Activated CD4-positive, alpha-beta T cell treated with anti-CD3 and anti-CD28 coated beads, Interleukin-2, amount 10 ng/mL, durations not matched to agents 24 days and 14 days (primary cell): ENCODE data around the gene STRN. TPM values are rescaled to one million over a fixed set of nuclear protein-coding genes. Genes with fewer than 3 reads are reported as not detected.

Experiments
- DNase-seq: peaks from one replicate; pipeline ENCODE4 v3.0.0; 2022
- H3K27ac Mint-ChIP-seq: one replicate; pipeline ENCODE4 v1.8.0; 2022; ENCODE audit warnings: mild to moderate bottlenecking, mixed read lengths
- H3K27me3 Mint-ChIP-seq: one replicate; pipeline ENCODE4 v1.8.0; 2022; ENCODE audit warnings: mixed read lengths
- H3K36me3 Mint-ChIP-seq: one replicate; pipeline ENCODE4 v1.8.0; 2022; ENCODE audit warnings: low read depth, mild to moderate bottlenecking, mixed read lengths
- H3K4me1 Mint-ChIP-seq: one replicate; pipeline ENCODE4 v1.8.0; 2021; ENCODE audit warnings: mixed read lengths
- H3K4me3 Mint-ChIP-seq: one replicate; pipeline ENCODE4 v1.8.0; 2022; ENCODE audit warnings: mild to moderate bottlenecking, moderate library complexity, mixed read lengths
- H3K9me3 Mint-ChIP-seq: one replicate; pipeline ENCODE4 v1.8.0; 2021; ENCODE audit warnings: mixed read lengths
- intact Hi-C: fragments of 100-400 bp; cut with micrococcal nuclease; formaldehyde crosslinking; loops from one replicate; pipeline ENCODE4 v1.15.1; 2023
- total RNA-seq: library from RNA; stranded (reverse); gene quantifications from 2 replicates; pipeline ENCODE4 v1.2.3, GENCODE V29; 2022

Gene STRN
- total RNA-seq, 1 donor from 2014 or later: 27.0 TPM

DNA sequence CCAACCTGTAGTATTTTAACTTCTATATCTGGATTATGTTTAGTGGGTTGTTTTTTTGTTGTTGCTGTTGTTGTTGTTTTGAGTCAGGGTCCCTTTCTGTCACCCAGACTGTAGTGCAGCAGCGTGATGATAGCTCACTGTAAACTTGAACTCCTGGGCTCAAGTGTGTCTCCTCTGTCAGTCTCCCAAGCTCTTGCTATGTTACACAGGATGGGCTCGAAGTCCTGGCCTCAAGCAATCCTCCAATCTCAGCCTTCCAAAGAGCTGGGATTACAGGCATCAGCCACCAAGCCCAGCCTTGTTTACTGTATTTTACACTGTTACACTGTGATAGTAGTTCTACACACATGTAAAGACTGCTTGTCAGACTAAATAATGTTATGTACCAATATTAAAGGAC, 9.7 kb upstream of the STRN start:
- Mint-ChIP-seq H3K4me1 (no peaks in the 10 kb centered on the region), H3K36me3 (peaks cover 15% of the 10 kb centered on the region), H3K4me3 (no peak overlapping the region), H3K27ac (no peak overlapping the region), H3K9me3 (no peaks in the 10 kb centered on the region), H3K27me3 (peaks cover 2% of the 10 kb centered on the region)
- intact Hi-C loops: no loop called here
- DNase-seq: no peak

- Mint-ChIP-seq H3K36me3 (peaks cover 13% of the 10 kb centered on the region), H3K4me1 (no peaks in the 10 kb centered on the region), H3K27me3 (peaks cover 2% of the 10 kb centered on the region), H3K4me3 (no peak overlapping the region), H3K27ac (no peak overlapping the region), H3K9me3 (no peaks in the 10 kb centered on the region)
- DNase-seq: no peak
- intact Hi-C loops: no loop called here
These were observed 9.0 kb upstream of the STRN start for GRCh38 chr2:36975306-36975705.

DNA sequence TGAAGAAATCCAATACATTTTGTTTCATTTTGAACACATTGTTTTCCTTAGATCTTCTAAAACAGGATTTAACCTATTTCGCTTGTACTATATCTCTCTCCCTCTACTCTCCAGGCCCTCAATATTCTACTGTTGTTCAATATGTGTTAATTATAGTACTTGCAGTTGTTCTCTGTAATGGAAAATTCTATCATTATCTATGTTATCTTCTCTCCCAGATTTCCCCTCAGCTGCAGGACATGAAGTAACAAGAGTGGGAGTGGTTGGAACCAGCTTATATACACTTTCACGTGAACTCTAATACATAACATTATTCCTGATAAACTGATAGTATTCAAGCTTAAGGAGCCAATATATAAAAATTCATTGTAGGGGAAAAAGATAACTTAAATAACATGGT, 7.0 kb upstream of the STRN start:
- peaks cover 5% of the 10 kb centered on the region for H3K4me1 Mint-ChIP-seq
- DNase-seq: no peak
- no peak overlapping the region for H3K27ac Mint-ChIP-seq
- H3K9me3 Mint-ChIP-seq: no peaks in the 10 kb centered on the region
- peaks cover 2% of the 10 kb centered on the region for H3K27me3 Mint-ChIP-seq
- H3K36me3 Mint-ChIP-seq: peaks cover 2% of the 10 kb centered on the region
- intact Hi-C loops: no loop called here
- no peak overlapping the region for H3K4me3 Mint-ChIP-seq

DNA sequence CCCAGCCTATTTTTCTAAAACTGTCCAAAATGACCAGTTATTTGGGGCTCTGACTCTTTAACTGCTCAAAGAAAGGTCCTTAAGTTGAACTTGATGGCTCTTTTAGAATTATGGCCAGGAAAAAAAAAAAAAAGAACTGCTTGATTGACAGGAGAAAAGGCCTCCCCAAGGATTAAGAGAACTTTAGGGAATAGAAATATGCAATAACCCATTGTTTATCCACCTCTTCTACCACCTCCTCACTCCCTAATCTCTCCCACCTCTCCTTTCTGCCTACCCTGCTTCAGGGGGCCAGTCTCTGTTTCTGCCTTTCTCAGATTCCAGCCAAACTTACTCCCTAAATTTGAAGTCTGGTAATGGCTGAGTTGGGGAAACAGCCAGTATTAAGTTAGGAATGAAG, 5.7 kb upstream of the STRN start:
- intact Hi-C loops: no loop called here
- Mint-ChIP-seq H3K27ac (no peak overlapping the region), H3K9me3 (no peaks in the 10 kb centered on the region), H3K4me1 (peaks cover 17% of the 10 kb centered on the region), H3K27me3 (peaks cover 2% of the 10 kb centered on the region), H3K4me3 (no peak overlapping the region), H3K36me3 (no peaks in the 10 kb centered on the region)
- DNase-seq: no peak

DNA sequence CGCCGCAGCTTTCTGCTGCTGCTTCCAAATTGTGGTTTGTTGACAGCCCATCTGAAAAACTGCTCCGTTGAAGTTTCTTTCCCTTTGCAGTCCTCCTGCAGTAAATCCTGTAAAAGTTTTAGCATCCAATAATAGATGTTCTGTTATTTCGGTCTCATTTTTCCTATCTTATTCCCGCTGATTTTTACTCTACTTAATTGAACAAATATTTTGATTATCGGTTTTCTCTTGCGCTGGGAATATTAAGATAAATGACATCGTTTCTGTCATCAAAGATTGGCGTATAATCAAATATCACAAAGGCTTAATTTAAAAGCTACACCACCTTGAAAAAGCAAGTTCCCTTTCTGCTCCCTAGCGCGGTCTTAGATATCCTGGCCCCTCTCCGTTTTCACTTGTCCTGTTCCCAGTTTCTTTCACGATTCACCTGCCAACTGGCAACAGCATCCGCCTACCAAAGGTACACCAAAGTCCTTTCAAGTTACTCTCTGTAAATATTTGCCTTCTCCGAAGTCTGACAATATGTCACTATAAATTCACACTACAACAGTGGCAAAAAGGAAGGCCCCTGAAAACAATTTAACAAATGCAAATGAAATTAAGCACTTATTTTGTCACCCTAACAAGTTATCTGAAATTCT, 1.0 kb upstream of the STRN start:
- Mint-ChIP-seq H3K36me3 (peaks cover 2% of the 10 kb centered on the region), H3K4me1 (peaks cover 42% of the 10 kb centered on the region), H3K4me3 (peak overlapping the region; percentile 95), H3K9me3 (no peaks in the 10 kb centered on the region), H3K27me3 (peaks cover 4% of the 10 kb centered on the region), H3K27ac (peak overlapping the region; percentile 92)
- intact Hi-C loops: loop anchor here (1.0 to 5.0 kb wide), 5 partner anchors 45 to 265 kb away; partner anchors contain the start of genes CEBPZ, EIF2AK2, GPATCH11 and HEATR5B
- DNase-seq: peak; percentile 60

DNA sequence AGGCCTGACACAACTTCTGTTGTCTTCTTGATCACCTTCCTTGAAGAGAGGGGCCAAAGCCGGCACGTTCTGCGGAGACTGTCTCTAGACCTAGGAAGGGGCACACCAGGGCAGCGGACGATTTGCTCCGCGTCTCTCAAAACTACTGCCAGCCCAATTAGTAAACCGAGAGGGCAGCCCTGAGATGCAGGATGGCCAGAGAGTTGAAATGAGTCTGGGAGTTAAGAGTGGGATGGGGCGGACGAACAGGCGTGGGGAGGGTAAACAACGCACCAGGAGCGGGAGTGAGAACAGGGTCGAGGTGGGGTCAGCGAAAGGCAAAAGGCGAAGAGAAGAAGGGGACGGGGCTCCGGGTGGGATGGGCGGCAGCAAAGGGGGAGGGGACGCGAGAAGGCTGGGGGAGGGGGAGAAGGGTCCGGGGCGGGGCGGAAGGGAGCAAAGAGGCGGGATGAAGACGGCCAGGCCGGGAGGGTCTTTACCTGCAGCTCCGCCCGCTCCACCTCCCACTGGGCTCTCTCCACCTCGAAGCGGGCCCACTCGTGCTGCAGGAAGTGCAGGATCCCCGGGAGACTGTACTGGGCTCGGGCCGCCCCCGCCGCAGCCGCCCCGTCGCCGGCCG, 476 bp downstream of the STRN start:
- Mint-ChIP-seq H3K4me3 (peak overlapping the region; percentile 95), H3K9me3 (no peaks in the 10 kb centered on the region), H3K27ac (peak overlapping the region; percentile 90), H3K36me3 (peaks cover 9% of the 10 kb centered on the region), H3K4me1 (peaks cover 49% of the 10 kb centered on the region), H3K27me3 (peaks cover 2% of the 10 kb centered on the region)
- intact Hi-C loops: loop anchor here (2.0 to 5.0 kb wide), 4 partner anchors 44 to 266 kb away; partner anchors contain the start of genes CEBPZ, EIF2AK2 and NDUFAF7
- peak; percentile 75 for DNase-seq

DNA sequence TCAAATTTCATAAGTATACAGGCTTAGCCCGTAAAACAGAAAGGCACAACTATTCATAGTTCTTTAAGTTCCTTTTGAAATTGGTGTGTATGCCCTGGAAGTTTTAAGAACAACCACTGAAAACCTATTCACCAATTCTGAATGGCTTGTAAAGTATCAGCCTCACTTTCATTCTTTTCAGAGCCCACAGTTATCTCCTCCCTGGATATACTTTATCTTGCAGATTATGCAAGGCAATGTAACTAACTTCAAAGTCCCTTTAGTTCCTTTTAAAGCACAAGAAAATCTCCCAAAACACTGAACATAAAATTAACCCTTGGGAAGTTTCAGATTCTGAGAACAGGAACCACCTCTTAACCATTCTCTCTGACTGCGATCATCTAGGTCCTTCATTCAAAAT, 1.1 kb downstream of the STRN start:
- H3K36me3 Mint-ChIP-seq: peaks cover 9% of the 10 kb centered on the region
- H3K27me3 Mint-ChIP-seq: peaks cover 2% of the 10 kb centered on the region
- H3K4me1 Mint-ChIP-seq: peaks cover 52% of the 10 kb centered on the region
- peak overlapping the region; percentile 90 for H3K27ac Mint-ChIP-seq
- intact Hi-C loops: loop anchor here (5.0 kb wide), 3 partner anchors 43 to 267 kb away; partner anchors contain the start of genes CEBPZ, EIF2AK2 and NDUFAF7
- no peak for DNase-seq
- H3K9me3 Mint-ChIP-seq: no peaks in the 10 kb centered on the region
- H3K4me3 Mint-ChIP-seq: peak overlapping the region; percentile 95

GRCh38 chr2:36964496-36965058, 1.8 kb downstream of the STRN start:
- Mint-ChIP-seq H3K27me3 (peaks cover 2% of the 10 kb centered on the region), H3K27ac (peak overlapping the region; percentile 22), H3K9me3 (no peaks in the 10 kb centered on the region), H3K4me1 (peaks cover 58% of the 10 kb centered on the region), H3K4me3 (peak overlapping the region; percentile 95), H3K36me3 (peaks cover 9% of the 10 kb centered on the region)
- intact Hi-C loops: loop anchor here (5.0 kb wide), 3 partner anchors 42 to 268 kb away; partner anchors contain the start of genes CEBPZ, EIF2AK2 and NDUFAF7
- no peak for DNase-seq

- no peaks in the 10 kb centered on the region for H3K9me3 Mint-ChIP-seq
- no peak overlapping the region for H3K27ac Mint-ChIP-seq
- no peak for DNase-seq
- peaks cover 2% of the 10 kb centered on the region for H3K27me3 Mint-ChIP-seq
- peaks cover 10% of the 10 kb centered on the region for H3K36me3 Mint-ChIP-seq
- intact Hi-C loops: no loop called here
- H3K4me1 Mint-ChIP-seq: peaks cover 64% of the 10 kb centered on the region
- H3K4me3 Mint-ChIP-seq: no peak overlapping the region
These were observed 2.6 kb downstream of the STRN start for GRCh38 chr2:36963734-36964133.

DNA sequence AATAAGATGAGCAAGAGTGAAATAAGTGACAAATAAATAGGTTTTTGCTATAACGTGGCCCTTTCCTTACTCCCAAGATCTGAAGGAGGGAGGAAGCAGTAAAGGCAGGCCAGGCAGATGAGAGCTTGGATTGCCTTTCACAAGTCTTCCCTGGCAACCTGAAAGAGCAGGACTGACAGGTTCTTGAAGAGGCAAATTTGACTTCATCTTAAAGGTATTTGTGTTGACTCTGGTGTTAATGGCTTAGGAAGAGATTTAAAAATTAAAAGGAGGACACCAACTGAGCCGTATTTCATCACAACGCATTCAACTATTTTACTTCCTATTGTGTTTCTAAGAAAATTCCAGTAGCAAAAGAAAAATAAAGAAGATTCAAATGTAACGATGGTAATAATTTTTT, 3.2 kb downstream of the STRN start:
- peaks cover 2% of the 10 kb centered on the region for H3K27me3 Mint-ChIP-seq
- intact Hi-C loops: no loop called here

GRCh38 chr2:36960773-36961172, 5.6 kb downstream of the STRN start:
- Mint-ChIP-seq H3K4me3 (no peak overlapping the region), H3K27ac (no peak overlapping the region), H3K4me1 (peaks cover 52% of the 10 kb centered on the region), H3K9me3 (no peaks in the 10 kb centered on the region), H3K36me3 (peaks cover 14% of the 10 kb centered on the region), H3K27me3 (no peaks in the 10 kb centered on the region)
- intact Hi-C loops: no loop called here
- no peak for DNase-seq

More for the DNA sequence above, 3.2 kb downstream of the STRN start:
- H3K9me3 Mint-ChIP-seq: no peaks in the 10 kb centered on the region
- peaks cover 62% of the 10 kb centered on the region for H3K4me1 Mint-ChIP-seq
- DNase-seq: no peak
- peaks cover 15% of the 10 kb centered on the region for H3K36me3 Mint-ChIP-seq
- H3K4me3 Mint-ChIP-seq: no peak overlapping the region
- H3K27ac Mint-ChIP-seq: no peak overlapping the region

GRCh38 chr2:36960005-36960675, 6.2 kb downstream of the STRN start:
- intact Hi-C loops: no loop called here
- Mint-ChIP-seq H3K4me3 (no peak overlapping the region), H3K36me3 (peaks cover 14% of the 10 kb centered on the region), H3K27me3 (no peaks in the 10 kb centered on the region), H3K9me3 (no peaks in the 10 kb centered on the region), H3K27ac (no peak overlapping the region), H3K4me1 (peaks cover 48% of the 10 kb centered on the region)
- DNase-seq: no peak

- intact Hi-C loops: no loop called here
- no peaks in the 10 kb centered on the region for H3K27me3 Mint-ChIP-seq
- H3K9me3 Mint-ChIP-seq: no peaks in the 10 kb centered on the region
- peak; percentile 26 for DNase-seq
- H3K4me3 Mint-ChIP-seq: no peak overlapping the region
- H3K4me1 Mint-ChIP-seq: peaks cover 26% of the 10 kb centered on the region
- H3K27ac Mint-ChIP-seq: no peak overlapping the region
- H3K36me3 Mint-ChIP-seq: peaks cover 11% of the 10 kb centered on the region
These were observed 11.2 kb downstream of the STRN start for GRCh38 chr2:36954977-36955607.
